Activated naive CD8-positive, alpha-beta T cell treated with anti-CD3 and anti-CD28 coated beads, Interleukin-2, amount 50 U/mL, for 24 hours (primary cell): ENCODE results near the gene CDCA4.

Source experiments
- ATAC-seq: fragments of 150-1000 bp; cut with Tn5 transposase; one replicate; pipeline ENCODE4 v1.10.0; 2021
- DNase-seq: peaks from one replicate; pipeline ENCODE4 v3.0.0; 2021
- H3K27ac Mint-ChIP-seq: one replicate; pipeline ENCODE4 v1.8.0; 2021; ENCODE audit warnings: mild to moderate bottlenecking, mixed read lengths
- H3K27me3 Mint-ChIP-seq: one replicate; pipeline ENCODE4 v1.8.0; 2021; ENCODE audit warnings: mixed read lengths
- H3K36me3 Mint-ChIP-seq: one replicate; pipeline ENCODE4 v1.8.0; 2021; ENCODE audit warnings: low read depth, mixed read lengths
- H3K4me1 Mint-ChIP-seq: one replicate; pipeline ENCODE4 v1.8.0; 2021; ENCODE audit warnings: mixed read lengths
- H3K4me3 Mint-ChIP-seq: one replicate; pipeline ENCODE4 v1.8.0; 2021; ENCODE audit warnings: mild to moderate bottlenecking, moderate library complexity, mixed read lengths
- H3K9me3 Mint-ChIP-seq: one replicate; pipeline ENCODE4 v1.8.0; 2021; ENCODE audit warnings: mixed read lengths

The CDCA4 gene

GRCh38 chr14:104975481-104976197 lies 45.2 kb downstream of the CDCA4 start:
- no peak for DNase-seq
- no peak overlapping the region for H3K4me3 Mint-ChIP-seq
- no peak overlapping the region for H3K27ac Mint-ChIP-seq
- ATAC-seq = no peak
- H3K4me1 Mint-ChIP-seq = peaks cover 11% of the 10 kb centered on the region
- no peaks in the 10 kb centered on the region for H3K9me3 Mint-ChIP-seq
- peaks cover 23% of the 10 kb centered on the region for H3K27me3 Mint-ChIP-seq
- H3K36me3 Mint-ChIP-seq = no peaks in the 10 kb centered on the region

- Mint-ChIP-seq H3K9me3 (no peaks in the 10 kb centered on the region), H3K27me3 (peaks cover 22% of the 10 kb centered on the region), H3K4me1 (peaks cover 11% of the 10 kb centered on the region), H3K4me3 (no peak overlapping the region), H3K27ac (no peak overlapping the region), H3K36me3 (no peaks in the 10 kb centered on the region)
- no peak for ATAC-seq
- no peak for DNase-seq
Measured at GRCh38 chr14:104974665-104975390, 46.1 kb downstream of the CDCA4 start.

- ATAC-seq (no peak), DNase-seq (no peak)
- H3K4me1 Mint-ChIP-seq = peaks cover 11% of the 10 kb centered on the region
- no peaks in the 10 kb centered on the region for H3K36me3 Mint-ChIP-seq
- no peaks in the 10 kb centered on the region for H3K9me3 Mint-ChIP-seq
- no peak overlapping the region for H3K27ac Mint-ChIP-seq
- H3K4me3 Mint-ChIP-seq = no peak overlapping the region
- H3K27me3 Mint-ChIP-seq = peaks cover 16% of the 10 kb centered on the region
Measured at GRCh38 chr14:104974146-104974541, 46.7 kb downstream of the CDCA4 start.

- peaks cover 11% of the 10 kb centered on the region for H3K4me1 Mint-ChIP-seq
- ATAC-seq (no peak), DNase-seq (no peak)
- no peaks in the 10 kb centered on the region for H3K36me3 Mint-ChIP-seq
- H3K9me3 Mint-ChIP-seq = no peaks in the 10 kb centered on the region
- H3K27ac Mint-ChIP-seq = no peak overlapping the region
- H3K27me3 Mint-ChIP-seq = peaks cover 14% of the 10 kb centered on the region
- no peak overlapping the region for H3K4me3 Mint-ChIP-seq
Measured at GRCh38 chr14:104973385-104974145, 47.3 kb downstream of the CDCA4 start.

- H3K36me3 Mint-ChIP-seq = no peaks in the 10 kb centered on the region
- no peaks in the 10 kb centered on the region for H3K9me3 Mint-ChIP-seq
- peaks cover 11% of the 10 kb centered on the region for H3K4me1 Mint-ChIP-seq
- no peak overlapping the region for H3K4me3 Mint-ChIP-seq
- no peak overlapping the region for H3K27ac Mint-ChIP-seq
- DNase-seq (no peak), ATAC-seq (no peak)
- H3K27me3 Mint-ChIP-seq = peaks cover 18% of the 10 kb centered on the region
Measured at GRCh38 chr14:104973135-104973384, 47.8 kb downstream of the CDCA4 start.

- Mint-ChIP-seq H3K27ac (no peak overlapping the region), H3K36me3 (no peaks in the 10 kb centered on the region), H3K4me3 (no peak overlapping the region)
Measured at GRCh38 chr14:104972301-104973134, 48.4 kb downstream of the CDCA4 start.

DNA sequence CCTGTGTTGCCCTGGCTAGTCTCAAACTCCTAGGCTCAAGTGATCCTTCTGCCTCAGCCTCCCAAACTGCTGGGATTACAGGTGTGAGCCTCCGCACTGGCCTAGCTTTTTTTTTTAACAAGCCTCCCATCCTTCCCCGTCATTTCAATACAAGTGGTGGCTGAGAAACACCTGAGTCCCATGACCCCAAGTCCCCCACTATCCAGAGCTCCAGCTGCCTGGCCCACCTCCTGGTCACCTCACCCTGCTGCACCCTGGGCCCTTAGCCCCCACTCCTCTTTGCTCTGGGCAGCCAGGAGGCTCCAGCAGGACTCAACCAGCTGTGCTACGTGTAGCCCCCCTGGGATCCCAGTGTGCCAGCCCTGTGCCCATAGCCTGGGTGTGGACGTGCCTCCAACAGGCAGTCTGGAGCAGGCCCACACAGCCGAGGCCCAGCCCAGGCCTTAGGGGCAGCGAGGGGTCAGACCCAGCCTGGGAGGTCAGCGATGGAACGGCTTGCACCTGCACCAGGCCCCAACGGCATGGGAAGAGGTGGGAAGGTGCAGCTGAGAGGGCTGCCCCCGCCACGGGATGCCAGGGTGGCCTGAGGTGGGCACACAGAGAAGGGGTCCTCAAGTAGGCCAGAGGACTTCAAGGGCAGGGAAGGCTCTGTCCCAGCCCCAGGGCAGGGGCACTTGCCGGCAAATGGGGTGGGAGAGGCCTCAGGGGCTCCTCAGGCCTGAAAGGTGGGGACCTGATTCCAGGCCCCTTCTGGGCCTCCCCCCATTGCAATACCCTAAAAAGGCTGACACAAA lies 49.2 kb downstream of the CDCA4 start:
- H3K9me3 Mint-ChIP-seq = no peaks in the 10 kb centered on the region
- peaks cover 19% of the 10 kb centered on the region for H3K27me3 Mint-ChIP-seq
- DNase-seq (no peak), ATAC-seq (no peak)
- H3K4me3 Mint-ChIP-seq = no peak overlapping the region
- no peak overlapping the region for H3K27ac Mint-ChIP-seq
- no peaks in the 10 kb centered on the region for H3K36me3 Mint-ChIP-seq
- H3K4me1 Mint-ChIP-seq = peaks cover 5% of the 10 kb centered on the region

More at GRCh38 chr14:104972301-104973134, 48.4 kb downstream of the CDCA4 start:
- H3K27me3 Mint-ChIP-seq = peaks cover 18% of the 10 kb centered on the region
- ATAC-seq (no peak), DNase-seq (no peak)
- no peaks in the 10 kb centered on the region for H3K9me3 Mint-ChIP-seq
- peaks cover 8% of the 10 kb centered on the region for H3K4me1 Mint-ChIP-seq

- no peaks in the 10 kb centered on the region for H3K4me1 Mint-ChIP-seq
- ATAC-seq (no peak), DNase-seq (no peak)
- H3K27me3 Mint-ChIP-seq = peaks cover 16% of the 10 kb centered on the region
- H3K9me3 Mint-ChIP-seq = no peaks in the 10 kb centered on the region
- H3K36me3 Mint-ChIP-seq = no peaks in the 10 kb centered on the region
- H3K27ac Mint-ChIP-seq = no peak overlapping the region
- H3K4me3 Mint-ChIP-seq = no peak overlapping the region
Measured at GRCh38 chr14:104970231-104971068, 50.4 kb downstream of the CDCA4 start.

- Mint-ChIP-seq H3K36me3 (no peaks in the 10 kb centered on the region), H3K4me3 (no peak overlapping the region), H3K27ac (no peak overlapping the region), H3K9me3 (no peaks in the 10 kb centered on the region), H3K4me1 (no peaks in the 10 kb centered on the region), H3K27me3 (peaks cover 16% of the 10 kb centered on the region)
- ATAC-seq (no peak), DNase-seq (no peak)
Measured at GRCh38 chr14:104969741-104970230, 51.1 kb downstream of the CDCA4 start.

GRCh38 chr14:104968541-104969401 lies 52.1 kb downstream of the CDCA4 start:
- Mint-ChIP-seq H3K27me3 (peaks cover 16% of the 10 kb centered on the region), H3K36me3 (no peaks in the 10 kb centered on the region), H3K9me3 (no peaks in the 10 kb centered on the region), H3K4me3 (no peak overlapping the region), H3K4me1 (no peaks in the 10 kb centered on the region), H3K27ac (no peak overlapping the region)
- ATAC-seq (no peak), DNase-seq (no peak)

DNA sequence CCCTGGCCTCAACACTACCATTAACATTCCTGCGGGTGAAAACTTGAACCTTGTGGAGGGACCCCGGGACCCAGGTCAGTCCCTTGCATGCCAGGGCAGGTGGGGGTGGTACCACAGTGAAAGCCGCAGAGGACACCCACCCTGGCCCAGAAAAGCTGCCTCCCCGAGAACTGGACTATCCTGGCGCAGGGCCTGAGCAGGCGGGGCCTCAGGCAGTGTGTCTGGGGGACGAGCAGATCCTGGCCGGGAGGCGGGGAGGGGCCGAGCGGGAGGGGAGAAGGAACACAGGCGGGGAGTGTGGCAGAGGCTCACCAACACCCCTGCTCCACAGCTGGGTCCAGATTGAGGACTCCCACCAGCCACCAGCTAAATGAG lies 52.7 kb downstream of the CDCA4 start:
- Mint-ChIP-seq H3K9me3 (no peaks in the 10 kb centered on the region), H3K4me1 (no peaks in the 10 kb centered on the region), H3K27ac (no peak overlapping the region), H3K27me3 (peaks cover 16% of the 10 kb centered on the region), H3K36me3 (no peaks in the 10 kb centered on the region), H3K4me3 (no peak overlapping the region)
- no peak for ATAC-seq
- DNase-seq = no peak

- no peak for ATAC-seq
- Mint-ChIP-seq H3K36me3 (no peaks in the 10 kb centered on the region), H3K9me3 (no peaks in the 10 kb centered on the region), H3K4me1 (no peaks in the 10 kb centered on the region), H3K4me3 (no peak overlapping the region), H3K27ac (no peak overlapping the region), H3K27me3 (peaks cover 16% of the 10 kb centered on the region)
- no peak for DNase-seq
Measured at GRCh38 chr14:104967386-104968152, 53.3 kb downstream of the CDCA4 start.
